ENCODE measurements around the gene KANSL1.

Gene KANSL1

GRCh38 chr17:46043606-46044005, 149.6 kb downstream of the KANSL1 start:
- Histone ChIP-seq H3K4me1 (ENCODE audit: control insufficient read depth, low read length) (no peaks in the 10 kb centered on the region), H3K9me3 (ENCODE audit: control insufficient read depth, insufficient read depth, low read length) (no peaks in the 10 kb centered on the region), H3K4me2 (ENCODE audit: low read length) (no peak overlapping the region), H3F3A (ENCODE audit: control insufficient read depth, insufficient read depth) (peaks cover 5% of the 10 kb centered on the region), H4K20me1 (ENCODE audit: control insufficient read depth, insufficient read depth, low read depth, low read length) (no peaks in the 10 kb centered on the region), H3K27ac (ENCODE audit: low read depth, low read length) (no peak overlapping the region), H3K36me3 (ENCODE audit: control insufficient read depth, low read length) (peaks cover 91% of the 10 kb centered on the region), H3K79me2 (ENCODE audit: control insufficient read depth, low read length) (peaks cover 6% of the 10 kb centered on the region; the same call in 1 of the 2 replicates), H3K4me3 (ENCODE audit: low read length) (no peak overlapping the region), H3K27me3 (ENCODE audit: control insufficient read depth, low read length) (no peaks in the 10 kb centered on the region), H3K9me2 (replicated peaks; ENCODE audit: control insufficient read depth, low read length) (no peaks in the 10 kb centered on the region)
- TF ChIP-seq EZH2phosphoT487 (IDR thresholded peaks at IDR 0.05; ENCODE audit: borderline replicate concordance, low read length) = no peak
- no peak for TF ChIP-seq CTCF (IDR thresholded peaks at IDR 0.05; ENCODE audit: low read depth, low read length, poor library complexity, severe bottlenecking)

GRCh38 chr17:46042925-46043324, 150.3 kb downstream of the KANSL1 start:
- no peak overlapping the region for H3K4me2 ChIP-seq (ENCODE audit: low read length)
- no peaks in the 10 kb centered on the region for H3K4me1 ChIP-seq (ENCODE audit: control insufficient read depth, low read length)
- no peaks in the 10 kb centered on the region for H3K9me3 ChIP-seq (ENCODE audit: control insufficient read depth, insufficient read depth, low read length)
- TF ChIP-seq CTCF (IDR thresholded peaks at IDR 0.05; ENCODE audit: low read depth, low read length, poor library complexity, severe bottlenecking) (no peak), EZH2phosphoT487 (IDR thresholded peaks at IDR 0.05; ENCODE audit: borderline replicate concordance, low read length) (no peak)
- peaks cover 6% of the 10 kb centered on the region; the same call in 1 of the 2 replicates for H3K79me2 ChIP-seq (ENCODE audit: control insufficient read depth, low read length)
- H3F3A ChIP-seq (ENCODE audit: control insufficient read depth, insufficient read depth) = peaks cover 5% of the 10 kb centered on the region
- no peaks in the 10 kb centered on the region for H3K9me2 ChIP-seq (replicated peaks; ENCODE audit: control insufficient read depth, low read length)
- H3K36me3 ChIP-seq (ENCODE audit: control insufficient read depth, low read length) = peaks cover 91% of the 10 kb centered on the region
- no peak overlapping the region for H3K27ac ChIP-seq (ENCODE audit: low read depth, low read length)
- H3K27me3 ChIP-seq (ENCODE audit: control insufficient read depth, low read length) = no peaks in the 10 kb centered on the region
- no peak overlapping the region for H3K4me3 ChIP-seq (ENCODE audit: low read length)
- H4K20me1 ChIP-seq (ENCODE audit: control insufficient read depth, insufficient read depth, low read depth, low read length) = no peaks in the 10 kb centered on the region

GRCh38 chr17:46042246-46042645, 151.0 kb downstream of the KANSL1 start:
- H3K9me3 ChIP-seq (ENCODE audit: control insufficient read depth, insufficient read depth, low read length) = no peaks in the 10 kb centered on the region
- H3K27me3 ChIP-seq (ENCODE audit: control insufficient read depth, low read length) = no peaks in the 10 kb centered on the region
- no peaks in the 10 kb centered on the region for H4K20me1 ChIP-seq (ENCODE audit: control insufficient read depth, insufficient read depth, low read depth, low read length)
- H3K4me3 ChIP-seq (ENCODE audit: low read length) = no peak overlapping the region
- H3K4me2 ChIP-seq (ENCODE audit: low read length) = no peak overlapping the region
- peaks cover 6% of the 10 kb centered on the region; the same call in 1 of the 2 replicates for H3K79me2 ChIP-seq (ENCODE audit: control insufficient read depth, low read length)
- no peaks in the 10 kb centered on the region for H3K9me2 ChIP-seq (replicated peaks; ENCODE audit: control insufficient read depth, low read length)
- TF ChIP-seq CTCF (IDR thresholded peaks at IDR 0.05; ENCODE audit: low read depth, low read length, poor library complexity, severe bottlenecking) = no peak
- TF ChIP-seq EZH2phosphoT487 (IDR thresholded peaks at IDR 0.05; ENCODE audit: borderline replicate concordance, low read length) = no peak
- H3K27ac ChIP-seq (ENCODE audit: low read depth, low read length) = no peak overlapping the region
- peaks cover 3% of the 10 kb centered on the region for H3F3A ChIP-seq (ENCODE audit: control insufficient read depth, insufficient read depth)
- no peaks in the 10 kb centered on the region for H3K4me1 ChIP-seq (ENCODE audit: control insufficient read depth, low read length)
- peaks cover 92% of the 10 kb centered on the region for H3K36me3 ChIP-seq (ENCODE audit: control insufficient read depth, low read length)

All from DOHH2 (cell line).